Mucosa of stomach (tissue), 1 donor: ENCODE results near the gene ASPSCR1.
"Not testable (repeated sequence)": the region's sequence is repeated elsewhere in the genome, so short reads cannot be mapped to it uniquely, and the experiment has no call there.

Source experiments
- H3K27me3 ChIP-seq: one replicate; pipeline ENCODE4 v1.7.0; 2013; ENCODE audit warnings: mild to moderate bottlenecking, low read length; ENCODE audit not compliant: control insufficient read depth, insufficient read depth
- H3K36me3 ChIP-seq: one replicate; pipeline ENCODE4 v1.7.0; 2013; ENCODE audit warnings: low read length; ENCODE audit not compliant: control insufficient read depth, insufficient read depth
- H3K4me1 ChIP-seq: one replicate; pipeline ENCODE4 v1.7.0; 2013; ENCODE audit warnings: mild to moderate bottlenecking, low read length; ENCODE audit not compliant: control insufficient read depth, insufficient read depth
- H3K4me3 ChIP-seq: one replicate; pipeline ENCODE4 v1.7.0; 2013; ENCODE audit warnings: low read length
- H3K9ac ChIP-seq: one replicate; pipeline ENCODE4 v1.7.0; 2013; ENCODE audit warnings: mild to moderate bottlenecking, low read length, moderate library complexity
- H3K9me3 ChIP-seq: one replicate; pipeline ENCODE4 v1.7.0; 2013; ENCODE audit warnings: mild to moderate bottlenecking, low read length, moderate library complexity; ENCODE audit not compliant: control insufficient read depth
- donor health status: Pancreatic carcinoma.

ASPSCR1 gene

DNA sequence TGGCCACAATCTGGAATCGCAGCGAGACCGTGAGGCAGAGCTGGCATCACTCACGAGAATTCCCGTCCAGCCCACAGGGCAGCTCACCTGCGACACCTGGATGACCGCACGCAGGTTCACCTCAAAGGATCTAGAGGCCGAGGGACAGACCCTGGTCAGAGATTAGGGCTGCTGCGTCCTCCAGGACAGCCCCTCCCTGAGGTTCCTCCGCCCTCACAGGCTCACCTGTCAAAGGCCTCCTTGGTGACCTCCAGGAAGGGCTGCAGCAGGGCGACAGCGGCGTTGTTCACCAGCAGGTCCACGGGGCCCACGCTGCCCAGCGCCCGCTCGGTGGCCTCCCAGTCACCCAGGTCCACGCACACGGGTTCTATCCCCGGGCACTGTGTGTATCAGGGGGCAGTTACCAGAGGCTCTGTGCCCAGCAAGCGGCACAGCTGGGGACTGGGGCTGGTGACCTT, 59.2 kb downstream of the ASPSCR1 start:
- no peaks in the 10 kb centered on the region for H3K27me3 ChIP-seq
- H3K9ac ChIP-seq = peak overlapping the region; percentile 78
- peak overlapping the region; percentile 69 for H3K4me3 ChIP-seq
- H3K36me3 ChIP-seq = no peaks in the 10 kb centered on the region
- peaks cover 19% of the 10 kb centered on the region for H3K4me1 ChIP-seq
- H3K9me3 ChIP-seq = no peaks in the 10 kb centered on the region

DNA sequence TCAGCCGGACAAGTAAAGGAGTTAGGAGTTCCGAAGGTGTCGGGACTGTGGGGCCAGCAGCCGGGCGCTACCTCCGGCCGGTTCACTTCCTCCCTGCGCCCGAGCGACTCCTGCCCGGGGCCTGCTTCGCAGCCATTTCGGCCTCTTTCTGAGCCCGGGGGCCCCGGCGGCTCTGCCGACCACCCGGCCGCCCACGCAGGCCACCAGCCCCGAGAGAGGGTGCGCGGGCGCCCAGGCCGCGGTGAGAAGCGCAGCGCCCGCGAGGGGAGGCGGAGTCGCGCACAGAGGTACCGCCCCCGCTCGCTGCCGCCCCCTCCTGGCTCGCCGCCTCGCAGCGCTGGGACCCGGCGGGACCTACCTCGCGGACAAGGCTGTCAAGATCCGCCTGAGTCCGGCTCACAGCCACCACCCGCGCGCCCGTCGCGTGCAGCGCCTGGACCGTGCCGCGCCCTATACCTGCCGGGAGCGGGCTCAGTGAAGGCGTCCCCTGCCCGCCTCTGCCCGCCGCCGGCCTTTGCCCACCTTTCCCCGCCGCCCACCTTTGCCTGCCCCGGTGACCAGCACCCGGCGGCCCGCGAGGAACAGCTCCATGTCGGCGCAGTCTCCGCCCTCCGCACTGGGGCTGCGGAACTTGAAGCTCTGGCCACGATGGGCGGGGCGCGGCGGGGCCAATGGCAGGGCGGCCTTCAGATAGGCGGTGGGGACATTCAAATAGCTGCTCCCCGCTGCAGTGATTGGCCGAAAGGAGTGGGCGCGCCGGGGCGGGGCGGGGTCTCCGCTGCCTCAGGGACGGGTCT, 59.9 kb downstream of the ASPSCR1 start, which contains the start of gene DCXR:
DCXR (minus strand) TSS at position 606 of the 797 bp plus-strand sequence; CDS start at position 591, 15 bp downstream.
- Histone ChIP-seq H3K27me3 (no peaks in the 10 kb centered on the region), H3K9ac (peak within 1 kb of the TSS; percentile 78), H3K4me3 (peak within 1 kb of the TSS; percentile 69), H3K36me3 (no peaks in the 10 kb centered on the region), H3K9me3 (no peaks in the 10 kb centered on the region), H3K4me1 (peaks cover 15% of the 10 kb centered on the region)

DNA sequence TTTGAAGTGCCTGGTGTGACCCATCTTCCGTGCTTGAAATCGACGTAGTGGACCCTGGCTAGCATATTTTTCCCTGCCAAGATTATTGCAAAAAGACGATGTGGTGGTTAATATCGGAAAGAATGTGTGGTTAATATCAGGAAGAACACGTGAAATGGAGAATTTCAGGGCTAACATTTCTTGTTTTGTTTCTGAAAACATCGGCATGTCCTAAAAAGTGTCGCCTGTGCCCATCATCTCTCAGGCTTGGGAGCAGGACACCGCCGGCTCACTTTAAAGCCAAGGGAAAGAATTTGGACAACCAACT, 60.4 kb downstream of the ASPSCR1 start:
- Histone ChIP-seq H3K36me3 (no peaks in the 10 kb centered on the region), H3K4me3 (no peak overlapping the region), H3K9ac (peak overlapping the region; percentile 78), H3K4me1 (peaks cover 13% of the 10 kb centered on the region), H3K27me3 (no peaks in the 10 kb centered on the region), H3K9me3 (no peaks in the 10 kb centered on the region)

DNA sequence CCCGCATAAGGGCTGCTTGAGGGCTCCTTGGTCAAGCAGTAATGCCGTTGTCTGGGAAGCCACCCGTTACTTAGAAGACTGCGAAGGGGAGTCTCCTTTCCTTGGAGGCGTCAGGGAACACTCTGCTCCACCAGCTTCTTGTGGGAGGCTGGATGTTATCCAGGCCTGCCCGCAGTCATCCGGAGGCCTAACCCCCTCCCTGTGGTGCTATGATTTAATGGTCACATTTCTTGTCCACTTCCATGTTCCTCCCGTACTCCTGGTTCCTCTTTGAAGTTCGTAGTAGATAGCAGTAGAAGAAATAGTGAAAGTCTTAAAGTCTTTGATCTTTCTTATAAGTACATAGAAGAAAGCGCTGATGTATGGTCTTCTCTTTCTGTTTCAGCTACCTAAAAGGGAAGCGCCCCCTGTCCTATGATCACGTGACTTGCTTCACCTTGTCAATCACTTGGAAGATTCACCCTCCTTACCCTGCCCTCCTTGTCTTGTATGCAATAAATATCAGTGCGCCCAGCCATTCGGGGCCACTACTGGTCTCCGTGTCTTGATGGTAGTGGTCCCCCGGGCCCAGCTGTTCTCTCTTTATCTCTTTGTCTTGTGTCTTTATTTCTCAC, 61.5 kb downstream of the ASPSCR1 start:
- H3K9ac ChIP-seq, H3K36me3 ChIP-seq, H3K4me3 ChIP-seq, H3K9me3 ChIP-seq, H3K27me3 ChIP-seq: not testable (repeated sequence)
- H3K4me1 ChIP-seq = peaks cover 13% of the 10 kb centered on the region

DNA sequence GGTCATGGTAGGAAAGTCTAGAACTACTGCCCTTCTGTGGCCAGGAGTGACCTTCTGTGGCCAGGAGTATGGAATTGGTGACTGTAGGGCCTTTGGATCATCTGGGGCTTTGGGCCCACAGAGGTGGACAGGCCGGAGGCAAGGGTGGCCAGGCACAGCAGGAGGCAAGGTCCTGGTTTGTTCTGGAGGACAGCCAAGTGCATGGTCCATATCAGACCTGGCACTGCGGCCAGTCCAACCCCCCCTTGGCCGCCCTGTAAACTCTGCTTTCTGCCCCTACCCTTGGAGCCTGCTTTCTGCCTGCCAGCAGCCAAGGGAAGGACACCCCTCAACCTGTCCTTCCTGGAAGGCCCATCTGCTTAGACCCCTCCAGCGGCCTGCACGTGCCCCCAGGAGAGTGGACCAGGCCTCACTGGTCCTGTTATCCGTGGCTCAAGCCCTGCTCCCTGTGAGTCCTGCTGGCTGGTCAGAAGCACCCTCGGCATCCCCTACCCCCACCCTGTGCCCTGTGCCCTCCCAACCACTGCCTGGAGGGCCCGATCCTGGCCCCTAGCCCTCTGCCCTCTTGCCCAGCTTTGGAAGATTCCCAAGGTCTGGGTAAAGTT, 62.4 kb downstream of the ASPSCR1 start:
- no peak overlapping the region for H3K9ac ChIP-seq
- no peaks in the 10 kb centered on the region for H3K9me3 ChIP-seq
- H3K4me3 ChIP-seq = no peak overlapping the region
- peaks cover 13% of the 10 kb centered on the region for H3K4me1 ChIP-seq
- H3K27me3 ChIP-seq = no peaks in the 10 kb centered on the region
- H3K36me3 ChIP-seq = no peaks in the 10 kb centered on the region

DNA sequence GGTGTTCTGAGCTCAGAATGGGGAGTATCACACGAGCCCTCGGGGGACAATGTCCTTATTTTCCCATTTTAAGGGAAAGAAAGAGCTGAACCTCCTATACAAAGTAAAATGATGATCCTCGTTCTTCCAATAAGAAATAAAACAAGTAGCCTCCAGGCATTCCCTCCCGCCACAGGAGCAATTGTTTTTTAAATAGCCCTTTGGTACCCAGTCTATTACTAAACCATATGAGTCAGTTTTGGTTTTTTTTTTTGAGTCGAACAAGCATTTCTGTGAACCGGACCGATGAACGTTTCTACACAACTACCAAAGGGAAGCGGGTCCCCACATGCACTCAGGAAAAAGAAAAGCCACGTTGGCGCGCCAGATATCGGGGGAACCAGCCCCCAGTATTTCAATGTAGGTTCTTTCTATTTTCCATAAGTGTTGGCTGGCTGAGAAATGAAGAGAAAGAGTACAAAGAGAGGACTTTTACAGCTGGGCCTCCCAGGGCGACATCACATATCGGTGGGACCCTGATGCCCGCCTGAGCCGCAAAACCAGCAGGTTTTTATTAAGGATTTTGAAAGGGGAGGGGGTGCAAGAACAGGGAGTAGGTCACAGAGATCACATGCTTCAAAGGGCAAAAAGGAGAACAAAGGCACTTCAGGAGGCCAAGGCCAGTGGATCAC, 63.9 kb downstream of the ASPSCR1 start:
- Histone ChIP-seq H3K9ac (no peak overlapping the region), H3K36me3 (no peaks in the 10 kb centered on the region), H3K27me3 (no peaks in the 10 kb centered on the region)

DNA sequence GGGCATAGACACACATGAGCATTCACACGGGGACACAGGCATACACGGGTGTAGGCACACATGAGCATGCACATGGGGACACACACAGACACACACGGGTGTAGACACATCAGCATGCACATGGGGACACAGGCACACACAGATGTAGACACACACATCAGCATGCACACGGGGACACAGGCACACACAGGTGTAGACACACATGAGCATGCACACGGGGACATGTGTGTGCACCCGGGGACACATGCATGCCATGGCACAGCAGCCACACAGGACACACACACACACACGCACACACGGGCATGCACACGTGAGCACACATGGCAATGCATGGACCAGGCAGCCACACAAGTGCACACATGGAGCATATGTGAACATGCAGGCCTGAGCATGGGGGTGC, 65.2 kb downstream of the ASPSCR1 start:
- H3K9me3 ChIP-seq = no peaks in the 10 kb centered on the region
- H3K9ac ChIP-seq = no peak overlapping the region
- H3K4me3 ChIP-seq = no peak overlapping the region
- no peaks in the 10 kb centered on the region for H3K27me3 ChIP-seq
- no peaks in the 10 kb centered on the region for H3K4me1 ChIP-seq
- no peaks in the 10 kb centered on the region for H3K36me3 ChIP-seq

More for the DNA sequence above, 63.9 kb downstream of the ASPSCR1 start:
- Histone ChIP-seq H3K4me3 (no peak overlapping the region), H3K4me1 (peaks cover 7% of the 10 kb centered on the region), H3K9me3 (no peaks in the 10 kb centered on the region)

DNA sequence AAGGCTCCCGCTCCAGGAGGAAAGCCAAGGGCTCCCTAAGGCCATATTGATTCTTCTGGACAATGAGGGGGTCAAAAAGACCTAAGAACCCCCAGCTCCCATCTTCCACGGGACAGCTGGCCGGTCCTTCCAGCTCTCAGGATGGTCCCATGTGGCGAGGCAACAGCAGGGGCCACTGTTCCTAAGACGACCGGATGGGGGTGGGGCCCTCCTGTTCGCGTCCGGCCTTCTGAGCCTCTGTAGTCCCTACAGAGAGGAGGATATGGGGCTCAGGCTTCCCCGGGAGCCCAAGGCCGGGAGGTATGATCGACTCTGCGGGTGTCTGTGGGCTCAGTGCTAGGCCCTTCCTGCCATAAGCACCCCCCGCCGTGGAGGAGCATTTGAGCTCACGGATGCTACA, 66.1 kb downstream of the ASPSCR1 start:
- Histone ChIP-seq H3K9ac (no peak overlapping the region), H3K9me3 (no peaks in the 10 kb centered on the region), H3K36me3 (no peaks in the 10 kb centered on the region), H3K4me1 (no peaks in the 10 kb centered on the region), H3K27me3 (no peaks in the 10 kb centered on the region), H3K4me3 (no peak overlapping the region)

DNA sequence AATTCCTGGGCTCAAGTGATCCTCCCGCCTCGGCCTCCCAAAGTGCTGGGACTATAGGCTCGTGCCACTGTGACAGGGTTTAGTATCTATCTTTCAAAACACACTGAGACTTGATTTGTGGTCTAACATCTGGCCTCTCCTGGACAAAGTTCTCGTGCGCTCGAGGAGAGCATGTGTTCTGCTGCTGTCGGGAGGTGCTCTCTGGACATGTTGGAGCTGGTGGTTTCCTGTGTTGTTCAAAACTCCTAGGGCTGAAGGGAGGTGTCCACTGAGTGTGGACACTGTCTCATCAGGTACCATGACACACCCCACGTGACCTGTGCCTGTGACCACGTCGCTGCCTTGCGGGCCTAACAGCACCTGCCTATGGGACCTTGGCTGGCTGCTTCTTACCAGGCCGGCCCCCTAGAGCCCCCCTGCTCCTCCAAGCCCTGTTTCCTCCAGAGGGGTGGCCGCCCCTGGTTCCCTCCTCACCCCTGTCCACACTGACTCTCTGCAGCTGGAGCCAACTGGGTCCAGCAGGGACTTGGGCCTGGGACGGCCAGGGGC, 68.6 kb downstream of the ASPSCR1 start:
- peaks cover 10% of the 10 kb centered on the region for H3K4me1 ChIP-seq
- H3K4me3 ChIP-seq = no peak overlapping the region

DNA sequence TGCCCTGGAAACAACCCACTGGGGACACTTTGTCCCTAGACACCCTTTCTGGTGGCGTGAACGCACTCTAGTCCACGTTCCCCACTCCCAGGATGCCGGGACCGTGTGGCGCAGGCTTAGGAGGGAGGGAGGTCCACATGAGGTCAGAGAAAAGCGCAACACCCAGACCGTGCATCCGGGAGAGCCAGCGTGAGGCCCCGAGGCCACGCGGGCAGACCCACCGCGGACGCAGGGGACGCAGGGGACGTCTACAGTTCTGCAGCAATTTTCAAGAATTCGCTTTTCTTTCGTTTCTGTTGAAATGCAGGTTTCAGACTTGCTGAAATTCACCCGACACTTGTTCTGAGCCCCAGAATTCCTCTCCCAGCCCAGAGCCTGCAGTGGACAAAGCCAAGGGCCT, 69.5 kb downstream of the ASPSCR1 start:
- Histone ChIP-seq H3K9me3 (no peaks in the 10 kb centered on the region), H3K9ac (no peak overlapping the region), H3K27me3 (no peaks in the 10 kb centered on the region), H3K36me3 (no peaks in the 10 kb centered on the region), H3K4me3 (no peak overlapping the region), H3K4me1 (peaks cover 10% of the 10 kb centered on the region)

More for the DNA sequence above, 68.6 kb downstream of the ASPSCR1 start:
- Histone ChIP-seq H3K27me3 (no peaks in the 10 kb centered on the region), H3K36me3 (no peaks in the 10 kb centered on the region), H3K9me3 (no peaks in the 10 kb centered on the region), H3K9ac (no peak overlapping the region)

DNA sequence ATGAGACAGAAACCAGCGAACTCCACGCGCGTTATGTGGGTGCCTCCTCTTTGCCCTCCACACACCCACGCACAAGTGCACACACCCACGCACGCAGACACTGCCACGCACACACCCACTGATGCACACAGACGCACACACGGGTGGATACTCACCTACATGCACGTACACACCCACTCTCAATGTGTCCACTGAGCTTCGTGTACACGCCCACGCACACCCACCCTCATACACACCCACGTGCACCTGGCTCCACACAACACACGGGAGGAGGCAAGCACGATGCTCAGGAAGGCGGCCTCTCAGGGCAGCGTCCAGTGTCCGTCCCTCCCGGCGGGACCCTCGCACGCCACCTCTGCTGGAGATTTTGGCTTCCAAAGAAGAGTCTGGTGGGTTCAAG, 70.0 kb downstream of the ASPSCR1 start:
- no peak overlapping the region for H3K4me3 ChIP-seq
- no peaks in the 10 kb centered on the region for H3K36me3 ChIP-seq
- H3K9me3 ChIP-seq = no peaks in the 10 kb centered on the region
- peaks cover 12% of the 10 kb centered on the region for H3K4me1 ChIP-seq
- no peak overlapping the region for H3K9ac ChIP-seq
- no peaks in the 10 kb centered on the region for H3K27me3 ChIP-seq
